Neural cell (in vitro differentiated cells): Measurements from ENCODE around the gene BFSP2.

ENCODE experiments used
- EP300 ChIP-seq: fragments of 450-650 bp; conservative IDR thresholded peaks from 2 replicates; pipeline ENCODE4 v1.6.1; 2014; ENCODE audit warnings: antibody characterized with exemption, mild to moderate bottlenecking, moderate library complexity; ENCODE audit not compliant: poor library complexity, severe bottlenecking
- EZH2 ChIP-seq: fragments of 200-600, 300-800 bp; shearing (Covaris generic), sonication (generic); IDR thresholded peaks from 2 replicates; pipeline ENCODE4 v1.6.1; 2014; ENCODE audit warnings: antibody characterized with exemption, low read length, borderline replicate concordance, mild to moderate bottlenecking; ENCODE audit not compliant: insufficient read depth, poor library complexity, severe bottlenecking
- MXI1 ChIP-seq: fragments of 450-650 bp; conservative IDR thresholded peaks from 2 replicates; pipeline ENCODE4 v1.6.1; 2014; ENCODE audit warnings: antibody characterized with exemption, mild to moderate bottlenecking; ENCODE audit not compliant: poor library complexity, severe bottlenecking
- POLR2AphosphoS5 ChIP-seq: IDR thresholded peaks from 2 replicates; pipeline ENCODE4 v1.6.1; 2012
- RAD21 ChIP-seq: fragments of 450-650 bp; conservative IDR thresholded peaks from 2 replicates; pipeline ENCODE4 v1.6.1; 2014; ENCODE audit warnings: antibody characterized with exemption, mild to moderate bottlenecking, moderate library complexity
- SMC3 ChIP-seq: fragments of 450-650 bp; conservative IDR thresholded peaks from 2 replicates; pipeline ENCODE4 v1.6.1; 2014; ENCODE audit warnings: antibody characterized with exemption, mild to moderate bottlenecking, moderate library complexity; ENCODE audit not compliant: poor library complexity
- TAF1 ChIP-seq: IDR thresholded peaks from 2 replicates; pipeline ENCODE4 v1.6.1; 2012; ENCODE audit warnings: low read depth
- TF ChIP-seq, protein P1 (sequence below): fragments of 450-650 bp; IDR thresholded peaks from 2 replicates; pipeline ENCODE4 v1.5.1; 2014; ENCODE audit warnings: antibody characterized with exemption, mild to moderate bottlenecking, moderate library complexity; ENCODE audit not compliant: poor library complexity, severe bottlenecking
- TF ChIP-seq, protein P2 (sequence below): IDR thresholded peaks from 2 replicates; pipeline ENCODE4 v1.6.1; 2012; ENCODE audit warnings: borderline replicate concordance

DNA sequence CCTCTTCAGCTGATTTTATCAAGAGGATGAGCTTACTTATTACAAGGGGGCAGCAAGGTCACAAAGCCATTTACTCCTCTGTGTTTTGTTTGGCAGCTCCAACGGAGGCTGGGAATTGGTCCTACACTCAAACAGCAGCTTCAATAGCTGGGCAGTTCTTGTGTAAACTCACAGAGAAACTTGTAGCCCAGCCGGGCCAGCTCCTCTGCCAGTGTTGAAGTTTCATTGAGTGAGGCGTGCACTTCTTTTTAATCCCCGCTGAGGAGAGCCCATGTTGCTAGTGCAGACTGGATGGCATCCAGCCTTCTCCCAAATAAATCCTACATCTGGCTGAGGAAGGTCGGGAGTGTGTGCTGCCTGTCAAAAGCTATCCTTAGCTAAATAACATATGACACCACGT is 59.5 kb downstream of the BFSP2 start:
- TF ChIP-seq, protein P1, sequence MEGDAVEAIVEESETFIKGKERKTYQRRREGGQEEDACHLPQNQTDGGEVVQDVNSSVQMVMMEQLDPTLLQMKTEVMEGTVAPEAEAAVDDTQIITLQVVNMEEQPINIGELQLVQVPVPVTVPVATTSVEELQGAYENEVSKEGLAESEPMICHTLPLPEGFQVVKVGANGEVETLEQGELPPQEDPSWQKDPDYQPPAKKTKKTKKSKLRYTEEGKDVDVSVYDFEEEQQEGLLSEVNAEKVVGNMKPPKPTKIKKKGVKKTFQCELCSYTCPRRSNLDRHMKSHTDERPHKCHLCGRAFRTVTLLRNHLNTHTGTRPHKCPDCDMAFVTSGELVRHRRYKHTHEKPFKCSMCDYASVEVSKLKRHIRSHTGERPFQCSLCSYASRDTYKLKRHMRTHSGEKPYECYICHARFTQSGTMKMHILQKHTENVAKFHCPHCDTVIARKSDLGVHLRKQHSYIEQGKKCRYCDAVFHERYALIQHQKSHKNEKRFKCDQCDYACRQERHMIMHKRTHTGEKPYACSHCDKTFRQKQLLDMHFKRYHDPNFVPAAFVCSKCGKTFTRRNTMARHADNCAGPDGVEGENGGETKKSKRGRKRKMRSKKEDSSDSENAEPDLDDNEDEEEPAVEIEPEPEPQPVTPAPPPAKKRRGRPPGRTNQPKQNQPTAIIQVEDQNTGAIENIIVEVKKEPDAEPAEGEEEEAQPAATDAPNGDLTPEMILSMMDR, result no peak
- TF ChIP-seq EZH2 (no peak), SMC3 (no peak), EP300 (no peak), TAF1 (no peak), POLR2AphosphoS5 (no peak), MXI1 (no peak), RAD21 (no peak)
- TF ChIP-seq, protein P2, sequence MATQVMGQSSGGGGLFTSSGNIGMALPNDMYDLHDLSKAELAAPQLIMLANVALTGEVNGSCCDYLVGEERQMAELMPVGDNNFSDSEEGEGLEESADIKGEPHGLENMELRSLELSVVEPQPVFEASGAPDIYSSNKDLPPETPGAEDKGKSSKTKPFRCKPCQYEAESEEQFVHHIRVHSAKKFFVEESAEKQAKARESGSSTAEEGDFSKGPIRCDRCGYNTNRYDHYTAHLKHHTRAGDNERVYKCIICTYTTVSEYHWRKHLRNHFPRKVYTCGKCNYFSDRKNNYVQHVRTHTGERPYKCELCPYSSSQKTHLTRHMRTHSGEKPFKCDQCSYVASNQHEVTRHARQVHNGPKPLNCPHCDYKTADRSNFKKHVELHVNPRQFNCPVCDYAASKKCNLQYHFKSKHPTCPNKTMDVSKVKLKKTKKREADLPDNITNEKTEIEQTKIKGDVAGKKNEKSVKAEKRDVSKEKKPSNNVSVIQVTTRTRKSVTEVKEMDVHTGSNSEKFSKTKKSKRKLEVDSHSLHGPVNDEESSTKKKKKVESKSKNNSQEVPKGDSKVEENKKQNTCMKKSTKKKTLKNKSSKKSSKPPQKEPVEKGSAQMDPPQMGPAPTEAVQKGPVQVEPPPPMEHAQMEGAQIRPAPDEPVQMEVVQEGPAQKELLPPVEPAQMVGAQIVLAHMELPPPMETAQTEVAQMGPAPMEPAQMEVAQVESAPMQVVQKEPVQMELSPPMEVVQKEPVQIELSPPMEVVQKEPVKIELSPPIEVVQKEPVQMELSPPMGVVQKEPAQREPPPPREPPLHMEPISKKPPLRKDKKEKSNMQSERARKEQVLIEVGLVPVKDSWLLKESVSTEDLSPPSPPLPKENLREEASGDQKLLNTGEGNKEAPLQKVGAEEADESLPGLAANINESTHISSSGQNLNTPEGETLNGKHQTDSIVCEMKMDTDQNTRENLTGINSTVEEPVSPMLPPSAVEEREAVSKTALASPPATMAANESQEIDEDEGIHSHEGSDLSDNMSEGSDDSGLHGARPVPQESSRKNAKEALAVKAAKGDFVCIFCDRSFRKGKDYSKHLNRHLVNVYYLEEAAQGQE, result no peak
